ENCODE data around the gene DOCK7.

DOCK7 gene

GRCh38 chr1:62448221-62448933 lies 239.8 kb downstream of the DOCK7 start:
- no peak overlapping the region for H3K4me3 ChIP-seq (ENCODE audit: low read depth, low read length)
- DNase-seq (ENCODE audit: low read depth) = no peak
- TF ChIP-seq CTCF (conservative IDR thresholded peaks at IDR 0.05; ENCODE audit: low read depth, low read length) = no peak

- DNase-seq (ENCODE audit: low read depth) = no peak
- no peak overlapping the region for H3K4me3 ChIP-seq (ENCODE audit: low read depth, low read length)
- TF ChIP-seq CTCF (conservative IDR thresholded peaks at IDR 0.05; ENCODE audit: low read depth, low read length) = no peak
Measured at GRCh38 chr1:62444701-62445100, 243.5 kb downstream of the DOCK7 start.

- H3K4me3 ChIP-seq (ENCODE audit: low read depth, low read length) = no peak overlapping the region
- DNase-seq (ENCODE audit: low read depth) = peak; percentile 30
- no peak for TF ChIP-seq CTCF (conservative IDR thresholded peaks at IDR 0.05; ENCODE audit: low read depth, low read length)
Measured at GRCh38 chr1:62439652-62440371, 248.4 kb downstream of the DOCK7 start.

- peak overlapping the region; percentile 90 for H3K4me3 ChIP-seq (ENCODE audit: low read depth, low read length)
- TF ChIP-seq CTCF (conservative IDR thresholded peaks at IDR 0.05; ENCODE audit: low read depth, low read length) = no peak
- DNase-seq (ENCODE audit: low read depth) = peak; percentile 20
Measured at GRCh38 chr1:62438163-62438562, 250.0 kb downstream of the DOCK7 start.

DNA sequence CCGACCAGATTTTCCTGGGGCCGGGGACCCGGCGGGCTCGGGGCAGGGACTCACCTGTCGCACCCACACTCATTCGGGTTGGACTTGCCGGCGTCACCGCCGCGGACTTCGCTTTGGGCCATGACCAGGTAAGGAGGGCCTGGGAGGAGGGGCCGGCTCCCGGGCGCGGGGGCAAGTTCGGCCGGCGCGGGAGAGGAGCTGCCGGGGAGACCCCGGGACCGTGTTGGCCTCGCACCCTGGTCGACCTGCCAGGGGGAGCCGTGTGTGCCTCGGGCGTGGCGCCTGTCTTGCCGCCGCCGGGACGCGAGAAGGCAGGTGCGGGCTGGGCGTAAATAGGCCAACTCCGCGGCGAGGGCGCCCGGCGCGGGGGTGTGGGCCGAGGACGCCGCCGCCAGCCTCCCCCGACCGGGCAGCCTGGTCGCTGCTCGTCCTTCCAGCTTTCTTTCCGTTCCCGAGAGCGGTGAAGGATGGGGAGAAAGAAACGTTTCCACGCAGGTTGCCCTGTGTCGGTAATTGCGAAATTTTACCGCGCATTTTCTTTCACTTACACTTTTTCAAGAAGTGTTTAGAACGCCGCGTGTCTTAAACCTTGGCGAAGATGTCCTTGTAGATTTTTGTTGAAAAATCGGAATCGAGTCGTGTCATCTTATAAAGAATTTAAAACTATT lies 250.8 kb downstream of the DOCK7 start:
- DNase-seq (ENCODE audit: low read depth) = peak; percentile 27
- no peak for TF ChIP-seq CTCF (conservative IDR thresholded peaks at IDR 0.05; ENCODE audit: low read depth, low read length)
- H3K4me3 ChIP-seq (ENCODE audit: low read depth, low read length) = peak overlapping the region; percentile 90

DNA sequence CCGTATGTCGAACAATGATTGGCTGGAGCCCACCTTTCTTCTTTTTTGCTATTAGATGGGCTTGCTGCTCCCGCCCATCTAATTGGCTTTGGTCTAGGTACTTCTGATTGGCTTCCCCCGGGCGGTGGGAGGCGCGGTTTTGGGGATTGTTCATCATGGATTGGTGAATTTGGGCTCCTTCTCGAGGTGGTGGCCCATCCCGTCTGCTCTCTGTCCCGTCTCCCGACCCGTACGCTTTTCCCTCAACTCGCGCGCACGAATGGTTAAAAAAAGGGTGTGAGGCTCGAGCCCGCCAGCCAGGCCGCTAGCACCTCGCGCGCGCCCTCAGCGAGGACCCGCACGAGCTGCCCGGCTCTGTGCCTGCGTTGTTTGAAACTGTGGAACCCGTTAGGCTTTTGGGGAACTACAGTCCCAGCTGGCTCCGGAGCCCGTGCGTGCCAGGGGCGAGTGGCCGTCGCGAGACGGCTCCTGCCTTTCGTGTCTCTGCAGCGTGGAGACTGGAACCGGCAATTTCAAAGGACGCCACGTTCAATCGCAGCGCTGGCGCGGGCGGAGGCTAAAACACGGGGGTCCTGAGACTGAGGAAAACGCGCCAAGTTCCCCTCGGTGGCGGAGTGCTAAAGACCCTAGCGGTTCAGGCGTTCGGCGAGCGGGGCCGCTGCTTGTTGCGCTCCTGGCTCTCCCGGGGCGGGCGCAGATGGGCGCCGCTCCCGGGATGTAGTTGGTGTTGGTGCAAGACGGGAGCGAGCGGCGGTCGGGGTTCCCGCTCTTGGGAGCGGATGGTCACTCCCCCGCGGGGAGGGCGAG lies 251.5 kb downstream of the DOCK7 start, which contains the start of gene USP1:
Gene USP1, plus strand, starts transcription at position 584 of the 807 bp plus-strand sequence. CDS start 2,819 bp downstream, outside the sequence.
- DNase-seq (ENCODE audit: low read depth) = peak; percentile 100
- no peak for TF ChIP-seq CTCF (conservative IDR thresholded peaks at IDR 0.05; ENCODE audit: low read depth, low read length)
- H3K4me3 ChIP-seq (ENCODE audit: low read depth, low read length) = peak within 1 kb of the TSS; percentile 90
